Natural killer cell treated with Interleukin-12 subunit alpha and Interleukin-12 subunit beta and Interleukin-15 and Interleukin-18, amount 100 ng/mL, for 72 hours (primary cell): ENCODE data around the gene SRSF4. TPM values are rescaled to one million over a fixed set of nuclear protein-coding genes. Genes with fewer than 3 reads are reported as not detected.
"Not testable (repeated sequence)": the region's sequence is repeated elsewhere in the genome, so short reads cannot be mapped to it uniquely, and the experiment has no call there.

Experiments
- ATAC-seq, 2 donors: fragments of 150-1000 bp; cut with Tn5 transposase in 1 of 2; sonication (Bioruptor Pico), chemical (Tn5 transposase) in 1 of 2; 2 replicates each; pipeline ENCODE4 v1.10.0; 2021
- DNase-seq: peaks from one replicate; pipeline ENCODE4 v3.0.0; 2022; ENCODE audit warnings: low spot score
- H3K27ac Mint-ChIP-seq, 2 donors: 1 replicate in 1 of 2; 2 replicates in 1 of 2; pipeline ENCODE4 v1.8.0; 2022; ENCODE audit warnings: mixed read lengths in 2 of 2, mild to moderate bottlenecking in 1 of 2, moderate library complexity in 1 of 2
- H3K27me3 Mint-ChIP-seq, 2 donors: 1 replicate in 1 of 2; 2 replicates in 1 of 2; pipeline ENCODE4 v1.8.0; 2022; ENCODE audit warnings: mixed read lengths in 2 of 2
- H3K36me3 Mint-ChIP-seq: one replicate; pipeline ENCODE4 v1.8.0; 2022; ENCODE audit warnings: mixed read lengths
- H3K4me1 Mint-ChIP-seq, 2 donors: 1 replicate in 1 of 2; 2 replicates in 1 of 2; pipeline ENCODE4 v1.8.0; 2022; ENCODE audit warnings: low read depth in 2 of 2, mixed read lengths in 2 of 2, mild to moderate bottlenecking in 1 of 2
- H3K4me3 Mint-ChIP-seq: one replicate; pipeline ENCODE4 v1.8.0; 2022; ENCODE audit warnings: mixed read lengths
- H3K9me3 Mint-ChIP-seq: 2 replicates; pipeline ENCODE4 v1.8.0; 2022; ENCODE audit warnings: mixed read lengths
- total RNA-seq, 2 donors: library from RNA; stranded (reverse); gene quantifications; one replicate each; pipeline ENCODE4 v1.2.3, GENCODE V29; 2022

Gene SRSF4
- total RNA-seq, 2 donors from 2014 or later, result 127 to 145 TPM

DNA sequence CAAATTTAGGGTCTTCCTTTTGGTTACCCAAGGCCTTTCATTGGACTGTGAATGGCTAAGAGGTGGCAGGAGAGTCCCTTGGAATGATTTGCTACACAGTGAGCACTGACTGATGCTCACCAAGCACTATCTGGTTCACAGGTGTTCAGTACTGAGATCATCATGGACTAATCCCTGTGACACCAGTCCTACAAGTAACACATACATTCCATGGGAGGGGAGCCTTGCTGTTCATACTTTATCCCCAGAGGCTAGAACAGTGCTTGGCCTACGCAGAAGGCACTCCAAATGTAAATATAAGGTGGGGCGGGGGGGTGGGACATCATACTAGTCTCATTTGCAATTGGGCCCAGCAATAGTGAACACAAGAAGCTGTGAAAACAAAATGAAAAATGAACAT, 37.5 kb downstream of the SRSF4 start:
- no peak for ATAC-seq
- Mint-ChIP-seq H3K4me1 (peaks cover 5 to 6% of the 10 kb centered on the region in 2 donors), H3K36me3 (peaks cover 29% of the 10 kb centered on the region), H3K4me3 (no peak overlapping the region), H3K27ac (no peak overlapping the region), H3K9me3 (no peaks in the 10 kb centered on the region), H3K27me3 (no peaks in the 10 kb centered on the region)
- no peak for DNase-seq

DNA sequence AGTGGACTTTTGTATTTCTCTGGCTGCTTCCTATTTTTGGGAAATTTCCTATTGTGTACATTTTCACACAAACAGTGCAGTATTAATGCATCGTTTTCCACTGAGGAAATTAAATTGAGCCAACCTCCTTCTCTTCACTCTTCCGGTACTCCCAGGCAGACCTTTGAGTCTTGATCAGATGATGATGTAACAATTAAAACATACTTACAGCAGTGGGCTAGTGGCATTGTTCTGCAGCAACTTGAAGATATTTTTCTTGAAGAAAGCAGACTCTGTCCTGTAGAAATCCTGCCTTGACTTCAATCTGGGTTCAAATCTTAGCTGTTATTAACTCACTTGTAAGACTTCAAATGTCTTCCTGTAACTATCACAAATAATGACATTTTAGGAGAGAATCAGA, 39.0 kb downstream of the SRSF4 start:
- H3K9me3 Mint-ChIP-seq, result no peaks in the 10 kb centered on the region
- H3K27ac Mint-ChIP-seq, result no peak overlapping the region
- H3K4me3 Mint-ChIP-seq, result no peak overlapping the region

GRCh38 chr1:29136391-29136915, 45.2 kb downstream of the SRSF4 start:
- ATAC-seq, result no peak
- H3K27me3 Mint-ChIP-seq, result peaks cover 0 to 7% of the 10 kb centered on the region in 2 donors
- H3K27ac Mint-ChIP-seq, result no peak overlapping the region
- H3K9me3 Mint-ChIP-seq, result no peaks in the 10 kb centered on the region
- H3K4me3 Mint-ChIP-seq, result no peak overlapping the region
- DNase-seq, result no peak
- H3K36me3 Mint-ChIP-seq, result no peaks in the 10 kb centered on the region
- peaks cover 0 to 2% of the 10 kb centered on the region in 2 donors for H3K4me1 Mint-ChIP-seq

More for the DNA sequence above, 39.0 kb downstream of the SRSF4 start:
- ATAC-seq (no peak), DNase-seq (no peak)
- H3K27me3 Mint-ChIP-seq, result no peaks in the 10 kb centered on the region
- H3K36me3 Mint-ChIP-seq, result peaks cover 15% of the 10 kb centered on the region
- peaks cover 5 to 6% of the 10 kb centered on the region in 2 donors for H3K4me1 Mint-ChIP-seq

GRCh38 chr1:29134695-29135028, 47.0 kb downstream of the SRSF4 start:
- peak in 1 of 2 donors; percentile 38 for ATAC-seq
- H3K36me3 Mint-ChIP-seq, result no peaks in the 10 kb centered on the region

GRCh38 chr1:29133861-29134694, 47.6 kb downstream of the SRSF4 start:
- ATAC-seq (peak; percentile 11 to 59), DNase-seq (no peak)
- Mint-ChIP-seq H3K27me3 (peaks cover 0 to 7% of the 10 kb centered on the region in 2 donors), H3K4me3 (no peak overlapping the region), H3K27ac (no peak overlapping the region), H3K36me3 (no peaks in the 10 kb centered on the region), H3K4me1 (peaks cover 0 to 2% of the 10 kb centered on the region in 2 donors), H3K9me3 (no peaks in the 10 kb centered on the region)

More at GRCh38 chr1:29134695-29135028, 47.0 kb downstream of the SRSF4 start:
- no peak overlapping the region for H3K27ac Mint-ChIP-seq
- peaks cover 0 to 7% of the 10 kb centered on the region in 2 donors for H3K27me3 Mint-ChIP-seq
- no peaks in the 10 kb centered on the region for H3K9me3 Mint-ChIP-seq
- H3K4me3 Mint-ChIP-seq, result no peak overlapping the region
- DNase-seq, result no peak
- peaks cover 0 to 2% of the 10 kb centered on the region in 2 donors for H3K4me1 Mint-ChIP-seq

DNA sequence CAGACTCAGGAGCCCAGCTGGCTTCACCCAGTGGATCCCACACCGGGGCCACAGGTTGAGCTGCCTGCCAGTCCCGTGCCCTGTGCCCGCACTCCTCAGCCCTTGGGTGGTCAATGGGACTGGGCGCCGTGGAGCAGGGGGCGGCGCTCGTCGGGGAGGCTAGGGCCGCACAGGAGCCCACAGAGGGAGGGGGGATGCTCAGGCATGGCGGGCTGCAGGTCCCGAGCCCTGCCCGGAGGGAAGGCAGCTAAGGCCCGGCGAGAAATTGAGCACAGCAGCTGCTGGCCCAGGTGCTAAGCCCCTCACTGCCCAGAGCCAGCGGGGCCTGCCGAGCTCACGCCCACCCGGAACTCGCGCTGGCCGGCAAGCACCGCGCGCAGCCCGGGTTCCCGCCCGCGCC, 50.6 kb downstream of the SRSF4 start:
- not testable (repeated sequence) for H3K9me3 Mint-ChIP-seq, H3K27ac Mint-ChIP-seq, H3K4me1 Mint-ChIP-seq, H3K36me3 Mint-ChIP-seq, H3K4me3 Mint-ChIP-seq, DNase-seq, H3K27me3 Mint-ChIP-seq, ATAC-seq

GRCh38 chr1:29129916-29130315, 51.8 kb downstream of the SRSF4 start:
- ATAC-seq (no peak), DNase-seq (no peak)
- Mint-ChIP-seq H3K27ac (no peak overlapping the region), H3K27me3 (peaks cover 10 to 16% of the 10 kb centered on the region in 2 donors), H3K36me3 (no peaks in the 10 kb centered on the region), H3K4me3 (no peak overlapping the region), H3K9me3 (no peaks in the 10 kb centered on the region), H3K4me1 (peaks cover 8 to 12% of the 10 kb centered on the region in 2 donors)

DNA sequence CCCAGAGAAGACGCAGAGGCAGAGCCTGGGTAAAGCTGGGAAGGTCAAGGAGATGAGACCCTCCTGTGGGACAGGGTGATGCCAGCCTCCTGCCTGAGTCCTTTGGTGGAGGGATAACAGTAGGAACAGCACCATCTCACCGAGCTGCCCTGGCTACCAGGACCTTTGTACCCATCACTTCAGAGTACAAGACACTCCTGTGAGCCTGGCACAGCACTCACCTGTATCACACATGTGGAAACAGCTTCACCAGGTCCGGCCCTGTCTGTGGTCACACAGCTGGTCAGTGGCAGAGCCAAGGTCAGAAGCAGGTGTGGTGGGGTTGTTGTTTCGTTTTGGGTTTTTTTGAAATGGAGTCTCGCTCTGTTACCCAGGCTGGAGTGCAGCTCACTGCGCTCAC, 53.0 kb downstream of the SRSF4 start:
- H3K4me1 Mint-ChIP-seq, result peaks cover 8 to 12% of the 10 kb centered on the region in 2 donors
- no peaks in the 10 kb centered on the region for H3K9me3 Mint-ChIP-seq
- ATAC-seq, result no peak
- H3K27ac Mint-ChIP-seq, result no peak overlapping the region
- no peak overlapping the region for H3K4me3 Mint-ChIP-seq
- no peak for DNase-seq
- H3K36me3 Mint-ChIP-seq, result no peaks in the 10 kb centered on the region
- peaks cover 10 to 16% of the 10 kb centered on the region in 2 donors for H3K27me3 Mint-ChIP-seq

GRCh38 chr1:29126198-29126597, 55.5 kb downstream of the SRSF4 start:
- H3K4me3 Mint-ChIP-seq, result peak overlapping the region; percentile 75
- peak overlapping the region; percentile 22 to 35 for H3K27ac Mint-ChIP-seq

DNA sequence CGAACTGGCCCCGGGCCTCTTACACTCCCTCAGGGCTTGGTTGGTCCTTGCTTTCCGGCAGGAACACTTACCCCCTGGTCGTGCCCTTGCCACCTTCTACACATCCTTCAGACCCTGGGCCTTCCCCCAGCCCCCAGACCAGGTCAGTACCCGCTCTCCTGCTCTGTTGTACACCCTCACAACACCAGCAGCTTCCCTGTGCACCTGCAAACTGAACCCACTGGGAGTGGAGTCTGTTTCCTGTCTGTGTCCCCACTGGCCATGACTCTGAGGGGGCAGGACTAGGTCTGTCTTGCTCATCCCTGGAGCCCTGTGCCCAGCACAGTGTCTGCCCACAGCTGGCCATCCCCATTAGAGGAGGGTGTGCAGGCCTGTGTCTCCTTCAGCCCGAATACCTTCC, 55.9 kb downstream of the SRSF4 start:
- peaks cover 8 to 10% of the 10 kb centered on the region in 2 donors for H3K4me1 Mint-ChIP-seq
- ATAC-seq (no peak), DNase-seq (no peak)
- no peaks in the 10 kb centered on the region for H3K9me3 Mint-ChIP-seq
- H3K27me3 Mint-ChIP-seq, result peaks cover 9 to 10% of the 10 kb centered on the region in 2 donors
- peak overlapping the region; percentile 22 to 35 for H3K27ac Mint-ChIP-seq
- H3K36me3 Mint-ChIP-seq, result no peaks in the 10 kb centered on the region
- H3K4me3 Mint-ChIP-seq, result peak overlapping the region; percentile 75

More at GRCh38 chr1:29126198-29126597, 55.5 kb downstream of the SRSF4 start:
- H3K9me3 Mint-ChIP-seq, result no peaks in the 10 kb centered on the region
- H3K36me3 Mint-ChIP-seq, result no peaks in the 10 kb centered on the region
- H3K4me1 Mint-ChIP-seq, result peaks cover 8 to 10% of the 10 kb centered on the region in 2 donors
- peaks cover 9 to 10% of the 10 kb centered on the region in 2 donors for H3K27me3 Mint-ChIP-seq
- no peak for DNase-seq
- ATAC-seq, result no peak

DNA sequence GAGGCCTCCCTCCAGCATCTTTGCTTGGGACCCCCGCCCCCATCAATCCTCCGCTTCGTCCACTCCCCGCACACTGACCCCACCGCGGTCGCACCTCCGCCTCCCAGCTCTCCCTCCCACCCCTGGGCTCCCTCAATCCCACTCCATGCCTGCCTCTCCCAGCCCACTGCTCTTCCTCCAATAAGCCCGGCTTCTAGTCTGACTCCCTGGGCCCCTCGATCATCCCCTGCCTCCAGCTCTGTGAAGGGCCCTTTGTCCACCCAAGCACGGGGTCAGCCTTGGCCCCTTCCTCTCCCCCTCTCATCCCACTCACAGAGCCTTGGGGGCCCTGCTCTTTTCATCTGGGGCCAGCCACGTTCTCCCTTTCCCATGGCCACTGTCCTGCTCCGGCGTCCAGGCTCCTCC, 56.5 kb downstream of the SRSF4 start:
- Mint-ChIP-seq H3K27me3 (peaks cover 9 to 10% of the 10 kb centered on the region in 2 donors), H3K27ac (peak overlapping the region; percentile 22 to 35), H3K4me3 (peak overlapping the region; percentile 75), H3K36me3 (no peaks in the 10 kb centered on the region), H3K4me1 (peaks cover 8 to 10% of the 10 kb centered on the region in 2 donors), H3K9me3 (no peaks in the 10 kb centered on the region)
- DNase-seq (no peak), ATAC-seq (no peak)

- H3K27ac Mint-ChIP-seq, result no peak overlapping the region
- H3K4me1 Mint-ChIP-seq, result peaks cover 8 to 10% of the 10 kb centered on the region in 2 donors
- DNase-seq (peak; percentile 74), ATAC-seq (peak; percentile 73 to 74)
- H3K36me3 Mint-ChIP-seq, result no peaks in the 10 kb centered on the region
- peak overlapping the region; percentile 80 for H3K4me3 Mint-ChIP-seq
- H3K9me3 Mint-ChIP-seq, result no peaks in the 10 kb centered on the region
- peaks cover 9 to 10% of the 10 kb centered on the region in 2 donors for H3K27me3 Mint-ChIP-seq
Observed at GRCh38 chr1:29124366-29125236, 57.1 kb downstream of the SRSF4 start.

GRCh38 chr1:29123887-29124365, 57.8 kb downstream of the SRSF4 start, which contains the start of gene TMEM200B:
Gene TMEM200B, minus strand, starts transcription at chr1:29123903. Its CDS starts 2,075 bp downstream, at chr1:29121828.
- no peaks in the 10 kb centered on the region for H3K9me3 Mint-ChIP-seq
- peaks cover 8 to 10% of the 10 kb centered on the region in 2 donors for H3K4me1 Mint-ChIP-seq
- peak; percentile 12 for ATAC-seq
- no peaks in the 10 kb centered on the region for H3K36me3 Mint-ChIP-seq
- peaks cover 9 to 10% of the 10 kb centered on the region in 2 donors for H3K27me3 Mint-ChIP-seq
- H3K27ac Mint-ChIP-seq, result no peak within 1 kb of the TSS
- DNase-seq, result no peak
- peak within 1 kb of the TSS; percentile 80 for H3K4me3 Mint-ChIP-seq
